ENCODE data around the gene GRAP. TPM values are rescaled to one million over a fixed set of nuclear protein-coding genes. Genes with fewer than 3 reads are reported as not detected.

The GRAP gene
- total RNA-seq: 170 and 224 TPM in 2 replicates

DNA sequence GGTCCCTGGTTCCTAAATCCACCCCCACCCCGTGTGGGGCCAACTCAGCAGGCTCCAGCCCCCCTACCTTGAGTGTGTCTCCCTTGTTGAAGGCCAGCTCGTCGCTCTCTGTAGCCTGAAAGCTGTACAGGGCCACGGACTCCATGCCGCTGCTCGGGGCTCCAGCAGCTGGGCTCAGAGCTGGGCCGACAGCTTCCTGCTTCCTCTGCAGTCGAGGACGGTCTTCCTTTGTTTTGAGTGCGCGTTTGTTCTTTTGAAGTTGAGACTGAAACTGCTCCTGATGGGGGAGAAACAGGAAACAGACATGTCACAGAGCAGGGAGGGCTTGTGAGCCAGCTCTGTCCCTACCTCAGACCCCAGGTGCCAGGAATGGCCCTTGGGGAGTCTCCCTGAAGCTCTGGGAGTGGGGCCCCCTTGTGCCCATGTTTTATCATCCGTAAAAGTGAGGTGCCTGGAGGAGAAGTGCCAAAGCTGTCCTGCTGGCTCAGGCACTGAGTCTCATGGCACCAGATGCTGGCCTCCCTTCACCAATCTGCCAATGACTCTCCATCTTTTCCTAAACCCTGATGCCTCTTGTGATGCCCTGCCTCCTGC lies at the start of gene GRAP:
GRAP (minus strand) TSS at position 176 of the 594 bp plus-strand sequence; CDS start at position 145, 31 bp downstream.

DNA sequence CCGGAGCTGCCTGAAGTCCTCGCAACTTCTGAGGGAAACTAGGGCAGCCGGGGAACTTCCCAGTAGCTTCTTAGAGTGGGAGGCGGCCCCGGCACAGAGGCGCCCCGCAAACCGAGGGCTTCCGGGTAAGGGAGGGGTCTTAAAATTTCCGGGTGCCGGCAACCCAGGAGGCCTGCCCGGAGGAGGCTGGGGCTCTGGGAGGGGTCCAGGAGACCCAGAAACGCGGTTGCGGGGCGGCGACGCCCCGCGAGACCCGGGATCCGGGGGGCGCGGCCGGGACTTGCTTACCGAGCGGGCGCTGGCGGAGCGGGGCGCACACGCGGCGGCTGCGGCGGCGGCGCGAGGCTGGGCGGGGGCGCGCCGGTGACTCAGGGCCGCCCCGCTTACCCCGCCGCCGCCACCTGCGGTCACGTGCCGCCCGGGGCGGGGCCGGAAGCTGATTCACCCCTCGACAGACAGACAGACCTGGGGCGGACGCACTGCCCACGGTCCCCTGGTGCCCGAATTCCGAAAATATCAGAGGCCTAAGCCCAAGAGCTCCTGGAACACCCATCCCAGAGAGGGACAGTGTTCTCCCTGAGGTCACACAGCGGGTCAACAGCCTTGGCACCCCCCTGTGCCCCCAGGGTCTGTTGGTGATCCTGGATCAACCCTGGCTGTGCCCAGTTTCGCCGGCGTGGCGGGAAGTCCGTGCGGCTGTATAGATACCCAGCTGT lies 42.2 kb downstream of the GRAP start, which contains the start of gene FAM83G:
FAM83G (minus strand) TSS at position 344 of the 716 bp plus-strand sequence. CDS start 723 bp downstream, outside the sequence.

Other genes starting within 250 kb of the GRAP start
- 39.7 and 40.7 TPM in 2 replicates for gene PRPSAP2, start 188.8 kb downstream of the GRAP start, total RNA-seq
- not detected in 2 replicates for gene SLC5A10, start 94.8 kb downstream of the GRAP start, total RNA-seq
- gene FAM83G, start 42.2 kb downstream of the GRAP start, total RNA-seq: 5.7 and 6.4 TPM in 2 replicates
- gene GRAPL, start 80.6 kb upstream of the GRAP start, total RNA-seq: 35.2 and 71.3 TPM in 2 replicates
- gene EPN2, start 190.4 kb upstream of the GRAP start, total RNA-seq: 17.7 and 18.2 TPM in 2 replicates

Measured in dermis lymphatic vessel endothelial cell (primary cell).